WERI-Rb-1 (cell line): ENCODE measurements around the gene DCAF8L1.
"Not testable (repeated sequence)": the region's sequence is repeated elsewhere in the genome, so short reads cannot be mapped to it uniquely, and the experiment has no call there.

Experiments used
- DNase-seq: peaks from one replicate; pipeline ENCODE4 v3.0.0-alpha.2; 2020
- H3K27ac ChIP-seq: fragments of 250-450 bp; sonication (Bioruptor Pico); 2 replicates; pipeline ENCODE4 v1.5.1; 2020; ENCODE audit warnings: mild to moderate bottlenecking, moderate library complexity
- H3K27me3 ChIP-seq: fragments of 250-450 bp; sonication (Bioruptor Pico); 2 replicates; pipeline ENCODE4 v1.5.1; 2021; ENCODE audit warnings: mild to moderate bottlenecking, low read depth, moderate library complexity; ENCODE audit not compliant: insufficient read depth, severe bottlenecking
- H3K36me3 ChIP-seq: fragments of 250-450 bp; sonication (Bioruptor Pico); 2 replicates; pipeline ENCODE4 v1.5.1; 2020; ENCODE audit warnings: mild to moderate bottlenecking, moderate library complexity
- H3K4me3 ChIP-seq: 2 replicates; pipeline ENCODE4 v1.5.1; 2011; ENCODE audit warnings: low read depth, mild to moderate bottlenecking, control low read depth, low read length
- H3K9me3 ChIP-seq: fragments of 250-450 bp; sonication (Bioruptor Pico); 2 replicates; pipeline ENCODE4 v1.5.1; 2021; ENCODE audit warnings: mild to moderate bottlenecking, moderate library complexity; ENCODE audit not compliant: severe bottlenecking
- TF ChIP-seq, protein P1 (sequence below): IDR thresholded peaks from 2 replicates; pipeline ENCODE4 v1.5.1; 2011; ENCODE audit warnings: low read depth, mild to moderate bottlenecking, control low read depth, inconsistent platforms, low read length

DCAF8L1 gene

DNA sequence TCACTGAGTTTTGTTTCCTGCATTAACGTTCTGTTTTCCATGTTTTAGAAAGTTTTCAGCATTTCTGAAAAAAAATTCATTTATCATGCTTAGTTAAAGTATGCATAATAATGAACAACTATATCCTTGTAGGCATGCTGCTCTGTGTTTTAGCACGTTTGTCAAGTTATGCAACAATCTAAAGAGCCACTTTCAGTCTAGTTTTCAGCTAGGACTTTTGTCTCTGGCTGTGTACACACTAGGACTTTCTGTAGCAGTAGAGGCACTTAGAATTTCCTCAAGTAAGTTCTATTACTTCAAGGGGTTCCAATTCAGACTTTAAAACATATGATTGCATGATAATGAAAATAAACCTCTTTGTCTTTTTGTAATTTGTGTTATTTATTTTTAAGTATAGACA is 12.4 kb downstream of the DCAF8L1 start:
- Histone ChIP-seq H3K36me3 (no peaks in the 10 kb centered on the region), H3K9me3 (no peaks in the 10 kb centered on the region), H3K4me3 (no peak overlapping the region), H3K27me3 (no peaks in the 10 kb centered on the region), H3K27ac (no peak overlapping the region)
- TF ChIP-seq, protein P1, sequence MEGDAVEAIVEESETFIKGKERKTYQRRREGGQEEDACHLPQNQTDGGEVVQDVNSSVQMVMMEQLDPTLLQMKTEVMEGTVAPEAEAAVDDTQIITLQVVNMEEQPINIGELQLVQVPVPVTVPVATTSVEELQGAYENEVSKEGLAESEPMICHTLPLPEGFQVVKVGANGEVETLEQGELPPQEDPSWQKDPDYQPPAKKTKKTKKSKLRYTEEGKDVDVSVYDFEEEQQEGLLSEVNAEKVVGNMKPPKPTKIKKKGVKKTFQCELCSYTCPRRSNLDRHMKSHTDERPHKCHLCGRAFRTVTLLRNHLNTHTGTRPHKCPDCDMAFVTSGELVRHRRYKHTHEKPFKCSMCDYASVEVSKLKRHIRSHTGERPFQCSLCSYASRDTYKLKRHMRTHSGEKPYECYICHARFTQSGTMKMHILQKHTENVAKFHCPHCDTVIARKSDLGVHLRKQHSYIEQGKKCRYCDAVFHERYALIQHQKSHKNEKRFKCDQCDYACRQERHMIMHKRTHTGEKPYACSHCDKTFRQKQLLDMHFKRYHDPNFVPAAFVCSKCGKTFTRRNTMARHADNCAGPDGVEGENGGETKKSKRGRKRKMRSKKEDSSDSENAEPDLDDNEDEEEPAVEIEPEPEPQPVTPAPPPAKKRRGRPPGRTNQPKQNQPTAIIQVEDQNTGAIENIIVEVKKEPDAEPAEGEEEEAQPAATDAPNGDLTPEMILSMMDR, result no peak
- DNase-seq, result no peak

GRCh38 chrX:27968352-27968751 is 12.9 kb downstream of the DCAF8L1 start:
- no peaks in the 10 kb centered on the region for H3K36me3 ChIP-seq
- DNase-seq, result no peak
- TF ChIP-seq, protein P1, result no peak
- no peak overlapping the region for H3K4me3 ChIP-seq
- no peaks in the 10 kb centered on the region for H3K27me3 ChIP-seq
- no peak overlapping the region for H3K27ac ChIP-seq
- no peaks in the 10 kb centered on the region for H3K9me3 ChIP-seq

GRCh38 chrX:27966955-27967354 is 14.3 kb downstream of the DCAF8L1 start:
- Histone ChIP-seq H3K27ac (no peak overlapping the region), H3K9me3 (no peaks in the 10 kb centered on the region), H3K27me3 (no peaks in the 10 kb centered on the region), H3K4me3 (no peak overlapping the region), H3K36me3 (no peaks in the 10 kb centered on the region)
- no peak for DNase-seq
- TF ChIP-seq, protein P1, result no peak

- Histone ChIP-seq H3K27ac (no peak overlapping the region), H3K9me3 (no peaks in the 10 kb centered on the region), H3K27me3 (no peaks in the 10 kb centered on the region), H3K4me3 (no peak overlapping the region), H3K36me3 (no peaks in the 10 kb centered on the region)
- TF ChIP-seq, protein P1, result no peak
- no peak for DNase-seq
Measured at GRCh38 chrX:27966492-27966891, 14.8 kb downstream of the DCAF8L1 start.

GRCh38 chrX:27965348-27965747 is 15.9 kb downstream of the DCAF8L1 start:
- not testable (repeated sequence) for DNase-seq, H3K36me3 ChIP-seq, H3K4me3 ChIP-seq, H3K27ac ChIP-seq, H3K9me3 ChIP-seq, H3K27me3 ChIP-seq

- no peaks in the 10 kb centered on the region for H3K9me3 ChIP-seq
- no peaks in the 10 kb centered on the region for H3K27me3 ChIP-seq
- H3K27ac ChIP-seq, result no peak overlapping the region
- H3K4me3 ChIP-seq, result no peak overlapping the region
- DNase-seq, result no peak
- no peaks in the 10 kb centered on the region for H3K36me3 ChIP-seq
- TF ChIP-seq, protein P1, result no peak
Measured at GRCh38 chrX:27964432-27964831, 16.8 kb downstream of the DCAF8L1 start.

- H3K27ac ChIP-seq, H3K9me3 ChIP-seq, H3K27me3 ChIP-seq, H3K4me3 ChIP-seq, DNase-seq, H3K36me3 ChIP-seq: not testable (repeated sequence)
Measured at GRCh38 chrX:27960410-27960809, 20.8 kb downstream of the DCAF8L1 start.
